ENCODE measurements around the gene MYG1. TPM values are rescaled to one million over a fixed set of nuclear protein-coding genes. Genes with fewer than 3 reads are reported as not detected.

Gene MYG1
- polyA plus RNA-seq, 3 donors = 49.3 to 64.3 (median 55.7) TPM

- H3K36me3 ChIP-seq (replicated peaks in 1 of 2; ENCODE audit: control insufficient read depth in 1 of 2, insufficient read depth in 2 of 2, low read length in 2 of 2) = peaks cover 8 to 22% of the 10 kb centered on the region in 2 donors
- H3K27ac Mint-ChIP-seq = peak overlapping the region; percentile 73 to 97 (median 94)
- H3K4me1 Mint-ChIP-seq = peaks cover 41% of the 10 kb centered on the region
- DNase-seq = no peak
- H4K20me1 ChIP-seq (ENCODE audit: insufficient read depth, low read length) = peaks cover 19% of the 10 kb centered on the region
- H3K27me3 ChIP-seq (ENCODE audit: control insufficient read depth in 2 of 2, insufficient read depth in 2 of 2, low read length in 2 of 2) = no peaks in the 10 kb centered on the region
- no peaks in the 10 kb centered on the region for H3K9me3 ChIP-seq (replicated peaks in 1 of 2; ENCODE audit: control insufficient read depth in 1 of 2, insufficient read depth in 1 of 2, low read length in 2 of 2)
- 22% methylated on average over 11 of the region's 19 CpGs for WGBS (ENCODE audit: insufficient coverage)
- H2AFZ ChIP-seq (ENCODE audit: insufficient read depth, low read depth, low read length, poor library complexity, severe bottlenecking) = peak overlapping the region; percentile 95
- H3K79me2 ChIP-seq (ENCODE audit: insufficient read depth, low read length) = peaks cover 32% of the 10 kb centered on the region
- H3K4me3 ChIP-seq (replicated peaks in 1 of 3; ENCODE audit: low read depth in 2 of 3, low read length in 3 of 3) = peak overlapping the region; percentile 72 to 98 (median 90)
- H3K4me2 ChIP-seq (replicated peaks; ENCODE audit: extremely low read depth, low read length, poor library complexity, severe bottlenecking) = peak overlapping the region; percentile 99
- peak overlapping the region; percentile 59 to 93 for H3K27ac ChIP-seq (ENCODE audit: low read depth in 1 of 2, low read length in 2 of 2)
- H3K9me3 Mint-ChIP-seq = no peaks in the 10 kb centered on the region
- TF ChIP-seq, protein P1, sequence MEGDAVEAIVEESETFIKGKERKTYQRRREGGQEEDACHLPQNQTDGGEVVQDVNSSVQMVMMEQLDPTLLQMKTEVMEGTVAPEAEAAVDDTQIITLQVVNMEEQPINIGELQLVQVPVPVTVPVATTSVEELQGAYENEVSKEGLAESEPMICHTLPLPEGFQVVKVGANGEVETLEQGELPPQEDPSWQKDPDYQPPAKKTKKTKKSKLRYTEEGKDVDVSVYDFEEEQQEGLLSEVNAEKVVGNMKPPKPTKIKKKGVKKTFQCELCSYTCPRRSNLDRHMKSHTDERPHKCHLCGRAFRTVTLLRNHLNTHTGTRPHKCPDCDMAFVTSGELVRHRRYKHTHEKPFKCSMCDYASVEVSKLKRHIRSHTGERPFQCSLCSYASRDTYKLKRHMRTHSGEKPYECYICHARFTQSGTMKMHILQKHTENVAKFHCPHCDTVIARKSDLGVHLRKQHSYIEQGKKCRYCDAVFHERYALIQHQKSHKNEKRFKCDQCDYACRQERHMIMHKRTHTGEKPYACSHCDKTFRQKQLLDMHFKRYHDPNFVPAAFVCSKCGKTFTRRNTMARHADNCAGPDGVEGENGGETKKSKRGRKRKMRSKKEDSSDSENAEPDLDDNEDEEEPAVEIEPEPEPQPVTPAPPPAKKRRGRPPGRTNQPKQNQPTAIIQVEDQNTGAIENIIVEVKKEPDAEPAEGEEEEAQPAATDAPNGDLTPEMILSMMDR (IDR thresholded peaks at IDR 0.05) = no peak
- H3K4me1 ChIP-seq (ENCODE audit: control insufficient read depth in 1 of 2, insufficient read depth in 2 of 2, low read length in 2 of 2) = peaks cover 30 to 45% of the 10 kb centered on the region in 2 donors
- peak overlapping the region; percentile 94 to 98 for H3K4me3 Mint-ChIP-seq
- peaks cover 12 to 23% of the 10 kb centered on the region in 2 donors for H3K36me3 Mint-ChIP-seq
- peak overlapping the region; percentile 90 for H3K9ac ChIP-seq (ENCODE audit: insufficient read depth, low read length, poor library complexity, severe bottlenecking)
- no peaks in the 10 kb centered on the region for H3K27me3 Mint-ChIP-seq (ENCODE audit: low read depth in 3 of 3)
- intact Hi-C loops (cut with micrococcal nuclease) = loop anchor here in 1 of 2 donors (5.0 kb wide), 1 partner anchor 35 kb away; no protein-coding TSS in a partner anchor
Observed at GRCh38 chr12:53252349-53252916, 47.1 kb upstream of the MYG1 start.

DNA sequence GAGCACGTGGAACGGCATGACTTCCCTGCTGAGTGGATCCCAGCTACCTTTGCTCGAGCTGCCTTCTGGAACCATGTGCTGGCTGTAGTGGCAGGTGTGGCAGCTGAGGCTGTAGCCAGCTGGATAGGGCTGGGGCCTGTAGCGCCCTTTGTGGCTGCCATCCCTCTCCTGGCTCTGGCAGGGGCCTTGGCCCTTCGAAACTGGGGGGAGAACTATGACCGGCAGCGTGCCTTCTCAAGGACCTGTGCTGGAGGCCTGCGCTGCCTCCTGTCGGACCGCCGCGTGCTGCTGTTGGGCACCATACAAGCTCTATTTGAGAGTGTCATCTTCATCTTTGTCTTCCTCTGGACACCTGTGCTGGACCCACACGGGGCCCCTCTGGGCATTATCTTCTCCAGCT lies 46.2 kb upstream of the MYG1 start:
- no peaks in the 10 kb centered on the region for H3K27me3 ChIP-seq (ENCODE audit: control insufficient read depth in 2 of 2, insufficient read depth in 2 of 2, low read length in 2 of 2)
- peaks cover 32% of the 10 kb centered on the region for H3K79me2 ChIP-seq (ENCODE audit: insufficient read depth, low read length)
- no peak overlapping the region for H2AFZ ChIP-seq (ENCODE audit: insufficient read depth, low read depth, low read length, poor library complexity, severe bottlenecking)
- DNase-seq = no peak
- peaks cover 12 to 23% of the 10 kb centered on the region in 2 donors for H3K36me3 Mint-ChIP-seq
- WGBS (ENCODE audit: insufficient coverage) = 98% methylated on average over 13 of the region's 13 CpGs
- peaks cover 41% of the 10 kb centered on the region for H3K4me1 Mint-ChIP-seq
- peak overlapping the region; percentile 99 for H3K4me2 ChIP-seq (replicated peaks; ENCODE audit: extremely low read depth, low read length, poor library complexity, severe bottlenecking)
- H3K36me3 ChIP-seq (replicated peaks in 1 of 2; ENCODE audit: control insufficient read depth in 1 of 2, insufficient read depth in 2 of 2, low read length in 2 of 2) = peaks cover 8 to 22% of the 10 kb centered on the region in 2 donors
- intact Hi-C loops (cut with micrococcal nuclease) = loop anchor here in 1 of 2 donors (5.0 kb wide), 1 partner anchor 36 kb away; no protein-coding TSS in a partner anchor
- H4K20me1 ChIP-seq (ENCODE audit: insufficient read depth, low read length) = peaks cover 19% of the 10 kb centered on the region
- TF ChIP-seq, protein P1 (IDR thresholded peaks at IDR 0.05) = no peak
- H3K4me3 ChIP-seq (replicated peaks in 1 of 3; ENCODE audit: low read depth in 2 of 3, low read length in 3 of 3) = peak overlapping the region in 1 of 3 experiments; percentile 98
- H3K9me3 ChIP-seq (replicated peaks in 1 of 2; ENCODE audit: control insufficient read depth in 1 of 2, insufficient read depth in 1 of 2, low read length in 2 of 2) = no peaks in the 10 kb centered on the region
- peak overlapping the region in 1 of 2 donors; percentile 93 for H3K27ac ChIP-seq (ENCODE audit: low read depth in 1 of 2, low read length in 2 of 2)
- H3K4me1 ChIP-seq (ENCODE audit: control insufficient read depth in 1 of 2, insufficient read depth in 2 of 2, low read length in 2 of 2) = peaks cover 30 to 45% of the 10 kb centered on the region in 2 donors
- no peak overlapping the region for H3K9ac ChIP-seq (ENCODE audit: insufficient read depth, low read length, poor library complexity, severe bottlenecking)
- H3K27ac Mint-ChIP-seq = peak overlapping the region in 4 of 7 donors; percentile 69 to 97 (median 96)
- H3K9me3 Mint-ChIP-seq = no peaks in the 10 kb centered on the region
- no peaks in the 10 kb centered on the region for H3K27me3 Mint-ChIP-seq (ENCODE audit: low read depth in 3 of 3)
- H3K4me3 Mint-ChIP-seq = peak overlapping the region; percentile 94 to 98
